Retinal pigment epithelial cell (primary cell): ENCODE measurements around the gene YBX2.
A peak's percentile ranks its signal among the peaks of the same experiment; 100 is the strongest.

Source experiments
- DNase-seq: peaks from one replicate; pipeline ENCODE4 v3.0.0-alpha.2; 2010; ENCODE audit warnings: low read depth
- H3K4me3 ChIP-seq: 2 replicates; pipeline ENCODE4 v1.5.1; 2011; ENCODE audit warnings: mild to moderate bottlenecking, low read length, control low read depth, moderate library complexity
- TF ChIP-seq, protein P1 (sequence below): conservative IDR thresholded peaks from 2 replicates; pipeline ENCODE4 v1.5.1; 2011; ENCODE audit warnings: low read depth, low read length, control low read depth, inconsistent platforms

YBX2 gene

GRCh38 chr17:7322520-7323194, 28.2 kb upstream of the YBX2 start:
- H3K4me3 ChIP-seq, result no peak overlapping the region
- DNase-seq, result no peak
- TF ChIP-seq, protein P1, sequence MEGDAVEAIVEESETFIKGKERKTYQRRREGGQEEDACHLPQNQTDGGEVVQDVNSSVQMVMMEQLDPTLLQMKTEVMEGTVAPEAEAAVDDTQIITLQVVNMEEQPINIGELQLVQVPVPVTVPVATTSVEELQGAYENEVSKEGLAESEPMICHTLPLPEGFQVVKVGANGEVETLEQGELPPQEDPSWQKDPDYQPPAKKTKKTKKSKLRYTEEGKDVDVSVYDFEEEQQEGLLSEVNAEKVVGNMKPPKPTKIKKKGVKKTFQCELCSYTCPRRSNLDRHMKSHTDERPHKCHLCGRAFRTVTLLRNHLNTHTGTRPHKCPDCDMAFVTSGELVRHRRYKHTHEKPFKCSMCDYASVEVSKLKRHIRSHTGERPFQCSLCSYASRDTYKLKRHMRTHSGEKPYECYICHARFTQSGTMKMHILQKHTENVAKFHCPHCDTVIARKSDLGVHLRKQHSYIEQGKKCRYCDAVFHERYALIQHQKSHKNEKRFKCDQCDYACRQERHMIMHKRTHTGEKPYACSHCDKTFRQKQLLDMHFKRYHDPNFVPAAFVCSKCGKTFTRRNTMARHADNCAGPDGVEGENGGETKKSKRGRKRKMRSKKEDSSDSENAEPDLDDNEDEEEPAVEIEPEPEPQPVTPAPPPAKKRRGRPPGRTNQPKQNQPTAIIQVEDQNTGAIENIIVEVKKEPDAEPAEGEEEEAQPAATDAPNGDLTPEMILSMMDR, result no peak

DNA sequence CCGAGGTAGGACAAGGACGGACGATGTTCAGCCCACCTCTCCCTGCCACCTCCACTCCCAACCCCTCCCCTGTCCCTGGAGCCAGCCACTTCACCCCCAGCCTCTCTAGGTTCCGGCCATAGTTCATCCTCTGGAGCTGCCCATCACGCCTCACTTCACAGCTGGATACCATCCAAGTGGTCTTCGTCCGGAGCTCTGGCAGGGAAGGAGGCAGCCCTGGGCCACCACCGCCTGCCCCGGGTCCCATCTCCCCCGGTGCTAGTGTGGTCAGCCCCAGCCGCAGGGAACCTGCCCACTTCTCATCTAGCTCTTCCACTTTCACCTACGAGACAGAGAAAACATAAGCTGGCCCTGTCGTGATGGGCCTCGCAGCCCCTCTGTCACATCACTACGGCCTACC, 27.0 kb upstream of the YBX2 start:
- no peak overlapping the region for H3K4me3 ChIP-seq
- TF ChIP-seq, protein P1, result no peak
- DNase-seq, result no peak

GRCh38 chr17:7318121-7318860, 23.9 kb upstream of the YBX2 start:
- H3K4me3 ChIP-seq, result no peak overlapping the region
- no peak for DNase-seq
- TF ChIP-seq, protein P1, result no peak

DNA sequence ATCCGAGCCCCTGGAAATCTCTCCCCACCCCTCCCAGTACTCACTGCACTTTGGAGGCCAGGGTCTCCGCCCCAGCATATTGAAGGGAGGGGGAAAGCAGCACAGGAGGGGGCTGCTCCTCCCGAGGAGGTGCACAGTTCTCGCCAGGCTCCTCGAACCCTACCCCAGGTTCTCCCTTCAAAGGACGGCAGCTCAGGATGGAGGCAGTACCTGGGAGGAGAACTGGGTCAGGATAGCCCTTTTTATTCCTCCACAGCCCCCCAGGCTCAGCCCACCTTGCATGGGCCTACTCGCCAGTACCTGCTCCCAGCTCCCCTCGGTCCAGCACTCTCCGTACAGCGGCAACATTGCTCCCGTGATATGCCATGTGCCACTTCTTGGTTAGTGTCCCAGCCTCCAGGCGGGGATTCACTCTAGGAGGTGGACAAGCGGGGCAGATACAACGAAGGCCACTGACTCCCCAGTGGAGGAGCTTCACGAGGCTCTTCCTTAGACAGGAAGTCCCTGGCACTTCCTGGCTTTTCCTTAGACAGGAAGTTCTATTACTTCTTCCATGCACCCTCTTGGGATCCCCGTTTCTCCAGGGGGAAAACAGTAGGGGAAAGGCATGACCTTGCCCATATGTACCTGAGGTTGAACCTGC, 22.8 kb upstream of the YBX2 start:
- TF ChIP-seq, protein P1, result no peak
- no peak overlapping the region for H3K4me3 ChIP-seq
- DNase-seq, result no peak

DNA sequence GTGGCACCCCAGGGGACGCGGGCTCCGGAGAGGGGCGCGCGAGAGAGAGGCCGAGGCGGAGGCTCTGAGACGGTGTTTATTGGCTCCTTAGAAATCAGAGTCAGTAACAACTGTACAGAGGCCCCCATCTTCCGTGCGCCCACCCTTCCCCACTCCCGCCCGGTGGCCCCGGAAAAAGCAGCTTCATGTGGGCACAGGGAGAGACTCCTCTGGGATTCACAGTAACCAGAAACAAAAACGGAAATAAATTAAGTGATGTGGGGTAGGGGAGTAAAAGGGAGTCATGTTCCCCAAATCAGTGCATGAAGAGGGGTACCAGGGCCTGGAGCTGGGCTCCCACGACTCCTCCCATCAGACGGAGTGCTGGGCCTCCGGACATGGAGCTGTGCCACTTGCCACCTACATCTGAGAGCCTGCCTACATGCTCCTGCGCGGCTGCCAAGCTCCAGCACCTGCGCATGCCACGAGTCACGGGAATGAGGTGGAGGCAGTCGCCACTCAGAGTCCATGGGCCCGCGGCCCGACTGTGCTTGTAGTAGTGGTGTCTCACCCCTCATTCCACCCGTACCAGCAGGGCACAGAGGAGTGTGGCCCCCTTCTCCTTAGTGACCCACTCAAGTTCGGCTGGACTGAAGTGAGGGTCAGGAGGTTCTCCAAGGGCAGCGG, 21.3 kb upstream of the YBX2 start:
- H3K4me3 ChIP-seq, result peak overlapping the region; percentile 77
- TF ChIP-seq, protein P1, result no peak
- no peak for DNase-seq

DNA sequence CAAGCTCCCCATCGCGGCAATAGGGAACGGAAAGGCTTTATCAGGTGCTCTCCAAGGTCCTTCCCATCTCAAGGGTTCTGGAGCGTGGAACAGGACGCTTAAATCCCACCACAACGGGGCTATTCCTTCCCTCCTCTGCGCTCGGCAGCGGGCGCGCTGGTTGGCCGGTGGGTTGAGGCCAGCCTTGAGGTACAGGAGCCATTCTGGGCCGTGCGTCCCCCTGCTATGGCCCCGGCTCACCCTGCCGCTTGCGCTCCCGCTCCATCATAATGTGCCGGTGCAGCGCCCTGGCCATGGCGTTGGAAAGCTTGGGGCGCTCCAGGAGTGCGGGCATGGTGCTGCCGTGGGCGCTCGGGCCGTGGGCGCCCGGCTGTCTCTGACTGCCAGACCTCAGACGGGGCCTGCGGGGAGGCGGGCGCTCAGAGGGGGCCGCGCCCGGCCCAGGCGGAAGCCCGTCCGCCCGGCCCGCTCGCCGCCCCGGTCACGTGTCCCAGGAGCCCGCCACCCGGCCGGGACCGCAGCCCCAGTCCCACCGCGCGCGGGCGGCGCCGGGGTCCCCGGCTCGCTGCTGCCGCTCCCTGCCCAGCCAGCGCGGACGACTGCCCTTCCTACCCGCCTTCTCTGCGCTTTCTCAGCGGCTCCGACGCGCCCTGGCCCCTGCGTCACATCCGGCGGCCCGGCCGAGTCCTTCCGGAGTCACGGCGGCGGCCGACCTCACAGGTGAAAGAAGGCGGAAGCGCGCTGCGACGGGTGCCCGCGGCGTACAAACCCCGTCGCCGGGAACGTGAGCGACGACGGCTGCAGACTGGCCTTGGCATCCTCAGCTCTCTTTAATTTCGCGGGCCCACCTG, 20.5 kb upstream of the YBX2 start, which contains the start of gene GPS2:
GPS2 (minus strand) TSS at position 642 of the 851 bp plus-strand sequence; CDS start at position 334, 308 bp downstream.
- TF ChIP-seq, protein P1, result no peak
- H3K4me3 ChIP-seq, result peak within 1 kb of the TSS; percentile 77
- no peak for DNase-seq
